GM13977 (cell line): ENCODE data around the gene SETD4.

Source experiments
- DNase-seq: peaks from one replicate; pipeline ENCODE4 v3.0.0; 2012; ENCODE audit warnings: low spot score
- CTCF ChIP-seq: IDR thresholded peaks from 2 replicates; pipeline ENCODE4 v1.5.1; 2012; ENCODE audit warnings: mild to moderate bottlenecking, control low read depth; ENCODE audit not compliant: insufficient read depth; ENCODE audit errors: extremely low read depth, missing control alignments
- in situ Hi-C: fragments of 300-500 bp; cut with MboI; formaldehyde crosslinking; loops from one replicate; pipeline ENCODE4 v1.12.0; 2022; ENCODE audit warnings: low sequenced_read_pairs, low pct_unique_long_range_greater_than_20kb, mixed read lengths, inconsistent platforms; ENCODE audit not compliant: unreplicated experiment

SETD4 gene

GRCh38 chr21:36093512-36093911, 33.2 kb upstream of the SETD4 start:
- in situ Hi-C loops: no loop called here
- no peak for DNase-seq
- no peak for TF ChIP-seq CTCF

- in situ Hi-C loops: no loop called here
- no peak for DNase-seq
- TF ChIP-seq CTCF: no peak
Observed at GRCh38 chr21:36092681-36093080, 32.4 kb upstream of the SETD4 start.

GRCh38 chr21:36089946-36090345, 29.6 kb upstream of the SETD4 start:
- in situ Hi-C loops: no loop called here
- DNase-seq: no peak
- no peak for TF ChIP-seq CTCF

DNA sequence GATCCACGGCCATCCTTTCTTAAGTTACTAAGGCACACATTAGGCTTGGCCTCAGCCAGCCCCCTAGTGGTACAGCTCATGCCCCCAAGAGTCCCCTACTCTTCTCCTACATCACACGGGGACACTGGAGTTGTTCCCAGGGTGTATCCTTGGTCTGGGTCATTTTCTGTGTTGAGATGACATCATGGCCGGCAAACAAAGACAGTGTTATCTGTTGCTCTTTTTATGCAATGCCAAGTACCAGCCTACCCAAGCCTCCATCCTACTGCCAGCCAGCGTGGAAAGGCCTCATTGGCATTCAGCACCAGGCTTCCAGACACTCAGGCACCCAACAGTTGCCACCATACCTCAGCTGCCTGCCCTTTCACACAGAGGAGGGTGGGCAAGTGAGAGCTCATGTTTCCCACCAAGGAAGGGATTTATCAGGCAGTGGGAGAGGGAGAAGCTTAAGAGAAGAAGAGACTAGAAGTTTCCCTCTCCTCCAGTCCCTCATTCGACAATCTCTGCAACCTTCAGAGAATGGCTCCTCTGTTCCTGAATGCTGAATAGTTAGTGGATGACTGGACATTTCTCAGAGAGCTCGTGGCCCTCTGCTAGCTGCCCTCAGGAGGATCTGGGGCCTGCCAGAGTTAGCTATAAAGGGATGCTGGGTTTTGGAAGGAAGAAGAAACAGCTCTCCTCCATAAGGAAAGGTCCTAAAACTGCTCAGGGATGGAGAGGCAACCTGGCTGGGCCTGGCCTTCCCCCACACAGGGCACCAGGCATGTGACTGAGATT, 27.2 kb upstream of the SETD4 start:
- no peak for TF ChIP-seq CTCF
- DNase-seq: no peak
- in situ Hi-C loops: no loop called here

GRCh38 chr21:36082237-36082664, 21.9 kb upstream of the SETD4 start:
- in situ Hi-C loops: no loop called here
- no peak for DNase-seq
- no peak for TF ChIP-seq CTCF

GRCh38 chr21:36080386-36080785, 20.1 kb upstream of the SETD4 start:
- in situ Hi-C loops: no loop called here
- DNase-seq: no peak
- no peak for TF ChIP-seq CTCF

GRCh38 chr21:36079671-36080070, 19.3 kb upstream of the SETD4 start:
- in situ Hi-C loops: no loop called here
- no peak for TF ChIP-seq CTCF
- DNase-seq: no peak
